DND-41 (cell line): ENCODE measurements around the gene PELI2.

Experiments used
- ATAC-seq: fragments of 200-7000 bp; cut with Tn5 transposase; 3 replicates; pipeline ENCODE4 v1.9.1; 2021; ENCODE audit warnings: low read depth; ENCODE audit not compliant: insufficient read depth
- DNase-seq: peaks from one replicate; pipeline ENCODE4 v3.0.0-alpha.2; 2020
- H2AFZ ChIP-seq: 2 replicates; pipeline ENCODE4 v1.6.0; 2012; ENCODE audit warnings: low read depth, low read length
- H3K27ac ChIP-seq: 2 replicates; pipeline ENCODE4 v1.5.1; 2012; ENCODE audit warnings: low read length, inconsistent platforms
- H3K27me3 ChIP-seq: fragments of 200-600 bp; sonication (generic); 2 replicates; pipeline ENCODE4 v1.6.0; 2012; ENCODE audit warnings: low read length, mild to moderate bottlenecking, inconsistent platforms; ENCODE audit not compliant: insufficient read depth, poor library complexity
- H3K36me3 ChIP-seq: 2 replicates; pipeline ENCODE4 v1.5.1; 2012; ENCODE audit warnings: low read length, inconsistent platforms; ENCODE audit not compliant: insufficient read depth
- H3K4me1 ChIP-seq: 2 replicates; pipeline ENCODE4 v1.5.1; 2012; ENCODE audit warnings: mild to moderate bottlenecking, low read length; ENCODE audit not compliant: insufficient read depth
- H3K4me2 ChIP-seq: 2 replicates; pipeline ENCODE4 v1.6.0; 2012; ENCODE audit warnings: mild to moderate bottlenecking, moderate library complexity, low read length, inconsistent platforms; ENCODE audit not compliant: insufficient read depth
- H3K4me3 ChIP-seq, 2 experiments: fragments of 200-600 bp in 1 of 2; shearing (Covaris generic) in 1 of 2; 2 replicates each; pipeline ENCODE4 v1.5.1; 2012 to 2016; ENCODE audit warnings: inconsistent platforms in 2 of 2, low read length in 2 of 2, mild to moderate bottlenecking in 2 of 2, low read depth in 1 of 2, moderate library complexity in 1 of 2
- H3K79me2 ChIP-seq: 2 replicates; pipeline ENCODE4 v1.6.0; 2012; ENCODE audit warnings: low read length, inconsistent platforms; ENCODE audit not compliant: insufficient read depth
- H3K9ac ChIP-seq: 2 replicates; pipeline ENCODE4 v1.6.0; 2012; ENCODE audit warnings: low read depth, mild to moderate bottlenecking, inconsistent platforms, low read length, moderate library complexity
- H3K9me3 ChIP-seq: 2 replicates; pipeline ENCODE4 v1.5.1; 2012; ENCODE audit warnings: low read length, moderate library complexity, mild to moderate bottlenecking, inconsistent platforms; ENCODE audit not compliant: insufficient read depth, severe bottlenecking
- H4K20me1 ChIP-seq: 2 replicates; pipeline ENCODE4 v1.6.0; 2012; ENCODE audit warnings: low read length; ENCODE audit not compliant: insufficient read depth
- EZH2 ChIP-seq: IDR thresholded peaks from 3 replicates; pipeline ENCODE4 v1.6.1; 2012; ENCODE audit warnings: borderline replicate concordance, low read depth, mild to moderate bottlenecking, moderate library complexity, low read length, inconsistent platforms; ENCODE audit not compliant: severe bottlenecking
- TF ChIP-seq, protein P1 (sequence below): IDR thresholded peaks from 2 replicates; pipeline ENCODE4 v1.5.1; 2012; ENCODE audit warnings: borderline replicate concordance, low read length, moderate library complexity, mild to moderate bottlenecking; ENCODE audit not compliant: poor library complexity, severe bottlenecking; ENCODE audit errors: extremely low read depth

The PELI2 gene

GRCh38 chr14:56235388-56235787, 117.2 kb downstream of the PELI2 start:
- H3K4me1 ChIP-seq: peaks cover 14% of the 10 kb centered on the region; the same call in 1 of the 2 replicates
- no peak overlapping the region for H2AFZ ChIP-seq
- no peaks in the 10 kb centered on the region for H3K27me3 ChIP-seq
- H3K36me3 ChIP-seq: 0 out of 2 replicates have a peak, but pooled peaks cover 4% of the 10 kb centered on the region
- no peak overlapping the region for H3K9ac ChIP-seq
- peaks cover 10% of the 10 kb centered on the region; the same call in 1 of the 2 replicates for H4K20me1 ChIP-seq
- H3K27ac ChIP-seq: peak overlapping the region; percentile 28; the same call in 1 of the 2 replicates
- no peaks in the 10 kb centered on the region for H3K9me3 ChIP-seq
- peaks cover 56% of the 10 kb centered on the region for H3K79me2 ChIP-seq
- no peak overlapping the region for H3K4me3 ChIP-seq
- DNase-seq: no peak
- TF ChIP-seq EZH2: no peak
- TF ChIP-seq, protein P1, sequence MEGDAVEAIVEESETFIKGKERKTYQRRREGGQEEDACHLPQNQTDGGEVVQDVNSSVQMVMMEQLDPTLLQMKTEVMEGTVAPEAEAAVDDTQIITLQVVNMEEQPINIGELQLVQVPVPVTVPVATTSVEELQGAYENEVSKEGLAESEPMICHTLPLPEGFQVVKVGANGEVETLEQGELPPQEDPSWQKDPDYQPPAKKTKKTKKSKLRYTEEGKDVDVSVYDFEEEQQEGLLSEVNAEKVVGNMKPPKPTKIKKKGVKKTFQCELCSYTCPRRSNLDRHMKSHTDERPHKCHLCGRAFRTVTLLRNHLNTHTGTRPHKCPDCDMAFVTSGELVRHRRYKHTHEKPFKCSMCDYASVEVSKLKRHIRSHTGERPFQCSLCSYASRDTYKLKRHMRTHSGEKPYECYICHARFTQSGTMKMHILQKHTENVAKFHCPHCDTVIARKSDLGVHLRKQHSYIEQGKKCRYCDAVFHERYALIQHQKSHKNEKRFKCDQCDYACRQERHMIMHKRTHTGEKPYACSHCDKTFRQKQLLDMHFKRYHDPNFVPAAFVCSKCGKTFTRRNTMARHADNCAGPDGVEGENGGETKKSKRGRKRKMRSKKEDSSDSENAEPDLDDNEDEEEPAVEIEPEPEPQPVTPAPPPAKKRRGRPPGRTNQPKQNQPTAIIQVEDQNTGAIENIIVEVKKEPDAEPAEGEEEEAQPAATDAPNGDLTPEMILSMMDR: no peak
- no peak for ATAC-seq
- no peak overlapping the region for H3K4me2 ChIP-seq

DNA sequence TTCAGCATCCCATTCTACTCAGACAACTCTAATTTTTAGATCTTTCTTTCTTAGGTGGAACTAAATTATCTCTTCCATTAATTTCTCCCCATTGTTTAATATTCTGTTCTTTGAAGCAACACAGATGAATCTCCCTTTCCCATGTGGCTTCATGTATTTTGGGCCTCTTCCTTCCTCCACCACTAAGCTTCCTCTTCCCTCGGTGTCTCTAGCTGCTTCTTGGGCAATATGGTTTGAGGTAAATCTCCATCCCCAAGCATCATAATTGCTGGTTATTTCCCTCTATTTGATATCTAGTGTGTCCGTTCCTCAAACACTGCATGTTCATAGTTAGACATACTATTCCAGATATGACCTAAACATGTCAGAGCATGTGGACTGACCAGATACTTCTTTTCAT, 119.2 kb downstream of the PELI2 start:
- TF ChIP-seq, protein P1: no peak
- TF ChIP-seq EZH2: no peak
- H4K20me1 ChIP-seq: peaks cover 14% of the 10 kb centered on the region; the same call in 1 of the 2 replicates
- no peaks in the 10 kb centered on the region for H3K9me3 ChIP-seq
- H3K79me2 ChIP-seq: peaks cover 76% of the 10 kb centered on the region
- H3K27me3 ChIP-seq: no peaks in the 10 kb centered on the region
- H3K36me3 ChIP-seq: 0 out of 2 replicates have a peak, but pooled peaks cover 17% of the 10 kb centered on the region
- no peak overlapping the region for H3K4me2 ChIP-seq
- ATAC-seq (peak; percentile 56), DNase-seq (no peak)
- H3K4me1 ChIP-seq: peaks cover 14% of the 10 kb centered on the region; the same call in 1 of the 2 replicates
- no peak overlapping the region for H3K9ac ChIP-seq
- H3K4me3 ChIP-seq: no peak overlapping the region
- no peak overlapping the region for H2AFZ ChIP-seq
- no peak overlapping the region for H3K27ac ChIP-seq

- H3K9ac ChIP-seq: no peak overlapping the region
- no peak overlapping the region for H2AFZ ChIP-seq
- H3K4me1 ChIP-seq: peaks cover 9% of the 10 kb centered on the region; the same call in 1 of the 2 replicates
- no peaks in the 10 kb centered on the region for H3K9me3 ChIP-seq
- ATAC-seq: no peak
- H3K27ac ChIP-seq: no peak overlapping the region
- no peak overlapping the region for H3K4me2 ChIP-seq
- TF ChIP-seq, protein P1: no peak
- TF ChIP-seq EZH2: no peak
- no peak overlapping the region for H3K4me3 ChIP-seq
- DNase-seq: no peak
- no peaks in the 10 kb centered on the region for H3K27me3 ChIP-seq
- peaks cover 100% of the 10 kb centered on the region for H3K79me2 ChIP-seq
- 0 out of 2 replicates have a peak, but pooled peaks cover 24% of the 10 kb centered on the region for H3K36me3 ChIP-seq
- peaks cover 22% of the 10 kb centered on the region; the same call in 1 of the 2 replicates for H4K20me1 ChIP-seq
Observed at GRCh38 chr14:56241461-56241860, 123.2 kb downstream of the PELI2 start.

- Histone ChIP-seq H3K4me2 (no peak overlapping the region), H3K27ac (no peak overlapping the region), H3K36me3 (0 out of 2 replicates have a peak, but pooled peaks cover 24% of the 10 kb centered on the region), H3K27me3 (no peaks in the 10 kb centered on the region), H3K4me1 (no peaks in the 10 kb centered on the region), H3K9me3 (no peaks in the 10 kb centered on the region), H3K9ac (no peak overlapping the region), H3K4me3 (no peak overlapping the region), H4K20me1 (peaks cover 22% of the 10 kb centered on the region; the same call in 1 of the 2 replicates), H2AFZ (no peak overlapping the region), H3K79me2 (peaks cover 99% of the 10 kb centered on the region)
- ATAC-seq: no peak
- DNase-seq: no peak
- no peak for TF ChIP-seq EZH2
- TF ChIP-seq, protein P1: no peak
Observed at GRCh38 chr14:56243110-56243509, 124.9 kb downstream of the PELI2 start.
